Measurements from ENCODE around the gene ANGPT4.
"Not testable (repeated sequence)": the region's sequence is repeated elsewhere in the genome, so short reads cannot be mapped to it uniquely, and the experiment has no call there.

The ANGPT4 gene

DNA sequence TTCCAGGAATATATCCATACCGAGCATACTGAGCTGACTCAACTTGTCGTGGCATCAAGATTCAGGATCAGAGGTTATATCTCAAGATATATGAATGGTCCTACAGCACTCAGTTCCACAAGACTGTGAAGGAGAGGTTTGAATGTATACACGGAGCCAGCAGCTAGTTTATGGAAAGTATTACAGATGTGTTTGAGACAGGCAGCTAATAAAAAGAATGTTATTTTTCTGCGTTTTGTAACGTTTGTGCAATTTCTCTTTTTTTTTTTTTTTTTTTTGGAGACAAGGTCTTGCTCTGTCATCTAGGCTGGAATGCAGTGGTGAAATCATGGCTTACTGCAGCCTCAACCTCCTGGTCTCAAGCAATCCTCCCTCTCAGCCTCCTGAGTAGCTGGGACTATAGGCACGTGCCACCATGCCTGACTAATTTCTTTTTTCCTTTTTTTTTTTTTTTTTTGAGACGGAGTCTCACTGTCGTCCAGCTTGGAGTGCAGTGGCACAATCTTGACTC lies 86.1 kb downstream of the ANGPT4 start:
- no peak for DNase-seq (ENCODE audit: extremely low read depth in 1 of 2, low read depth in 1 of 2)

DNA sequence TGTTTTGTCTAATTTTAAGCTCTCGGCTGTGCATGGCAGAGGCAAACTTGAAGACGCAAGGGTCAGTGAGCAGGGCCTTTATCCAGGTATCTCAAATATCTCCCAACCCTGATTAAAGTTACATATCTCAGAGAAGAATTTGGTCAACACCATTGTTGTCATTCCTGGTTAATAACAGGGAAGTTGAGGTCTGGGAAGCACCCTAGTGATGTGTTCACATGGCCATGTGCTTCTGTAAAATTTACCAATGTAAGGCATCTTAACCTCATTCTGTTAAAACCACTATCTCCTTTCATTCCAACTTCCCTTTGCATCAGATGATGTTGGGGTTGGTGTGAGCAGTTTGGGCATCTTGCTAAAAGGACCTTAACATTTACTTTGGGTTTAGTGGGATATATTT lies 86.6 kb downstream of the ANGPT4 start:
- no peak for DNase-seq (ENCODE audit: extremely low read depth in 1 of 2, low read depth in 1 of 2)

DNA sequence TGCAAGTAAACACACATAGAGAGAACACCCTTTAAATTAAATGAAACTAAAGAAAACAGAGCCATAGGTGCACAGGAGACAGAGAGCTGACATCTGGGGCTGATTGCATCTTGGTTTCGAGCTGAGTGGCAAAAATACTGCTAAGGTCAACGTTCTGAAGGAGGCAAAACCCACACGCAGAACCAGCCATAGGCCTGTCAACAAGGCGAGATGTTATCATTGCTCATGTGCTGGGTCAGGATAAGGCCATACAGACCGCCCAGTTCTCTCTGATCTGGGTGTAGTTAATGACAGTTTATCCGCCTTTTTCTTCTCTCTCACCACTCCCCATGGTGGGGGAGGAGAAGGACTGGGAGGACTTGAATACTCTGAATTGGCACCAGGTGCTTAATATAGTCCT lies 87.1 kb downstream of the ANGPT4 start:
- no peak for DNase-seq (ENCODE audit: extremely low read depth in 1 of 2, low read depth in 1 of 2)

DNA sequence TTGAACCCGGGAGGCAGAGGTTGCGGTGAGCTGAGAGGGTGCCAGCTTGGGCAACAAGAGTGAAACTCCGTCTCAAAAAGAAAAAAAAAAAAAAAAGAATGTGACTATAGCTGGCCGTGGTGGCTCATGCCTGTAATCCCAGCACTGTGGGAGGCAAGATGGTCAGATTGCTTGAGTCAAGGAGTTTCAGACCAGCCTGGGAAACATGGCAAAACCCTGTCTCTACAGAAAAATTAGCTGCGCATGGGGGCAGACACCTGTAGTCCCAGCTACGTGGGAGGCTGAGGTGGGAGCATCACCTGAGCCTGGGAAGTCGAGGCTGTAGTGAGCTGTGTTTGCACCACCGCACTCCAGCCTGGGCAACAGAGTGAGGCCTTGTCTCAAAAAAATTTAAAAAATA lies 88.2 kb downstream of the ANGPT4 start:
- not testable (repeated sequence) for DNase-seq (ENCODE audit: extremely low read depth in 1 of 2, low read depth in 1 of 2)

DNA sequence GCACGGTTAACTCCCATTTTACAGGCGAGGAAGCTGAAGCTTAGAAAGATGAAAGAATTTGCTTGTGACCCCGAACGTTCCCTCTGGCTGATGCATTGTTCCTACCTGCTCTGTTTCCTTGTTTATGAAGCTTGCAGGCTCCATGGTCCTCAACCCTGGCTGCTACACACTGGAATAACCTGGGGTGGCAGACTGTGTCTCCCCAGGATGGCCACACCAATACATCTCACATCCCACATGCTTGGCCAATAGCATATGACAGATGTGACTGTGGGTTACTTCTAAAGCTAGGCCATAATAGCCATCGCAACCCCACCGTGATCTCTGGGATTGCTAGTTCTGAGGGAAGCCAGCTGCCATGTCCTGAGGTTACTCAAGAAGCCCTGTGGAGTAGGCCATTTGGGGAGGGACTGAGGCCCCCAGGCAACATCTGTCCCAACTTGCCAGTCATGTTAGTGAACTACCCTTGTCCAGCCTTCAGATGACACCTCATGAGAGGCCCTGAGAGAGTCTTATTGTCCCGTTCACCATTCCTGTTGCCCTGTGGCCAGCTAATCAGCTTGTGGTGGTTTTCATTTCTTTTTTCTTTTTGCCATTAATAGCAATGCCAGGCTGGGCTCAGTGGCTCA lies 89.3 kb downstream of the ANGPT4 start:
- DNase-seq (ENCODE audit: extremely low read depth in 1 of 2, low read depth in 1 of 2) = no peak

DNA sequence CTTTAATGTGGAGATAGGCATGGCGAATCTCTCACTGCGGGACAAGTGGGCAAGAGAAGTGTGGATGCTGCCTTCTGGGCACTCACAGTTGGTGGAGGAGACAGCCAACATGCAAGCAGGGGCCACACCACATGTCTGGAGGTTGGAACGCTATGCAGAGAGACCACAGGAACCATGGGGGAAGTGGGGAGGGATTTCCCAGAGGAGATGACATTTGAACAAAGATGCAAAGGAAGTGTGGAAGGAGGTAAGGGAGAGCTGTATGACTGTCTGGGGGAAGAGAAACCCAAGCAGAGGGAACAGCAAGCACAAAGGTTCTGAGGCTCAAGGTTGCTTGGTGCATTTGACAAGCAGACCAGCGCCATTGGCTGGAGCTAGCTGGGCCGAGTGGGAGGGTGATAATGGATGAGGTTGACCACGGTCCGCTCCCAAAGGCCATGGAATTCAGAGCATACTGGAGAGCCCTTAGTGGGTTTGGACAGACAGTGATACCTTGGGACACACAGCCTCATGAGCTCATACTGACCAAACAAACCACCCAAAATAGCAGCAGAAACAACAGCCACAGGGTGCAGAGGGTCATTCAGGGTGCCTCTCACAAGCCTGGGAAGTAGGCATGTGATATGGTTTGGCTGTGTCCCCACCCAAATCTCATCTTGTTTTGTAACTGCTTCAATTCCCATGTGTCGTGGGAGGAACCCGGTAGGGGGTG lies 90.3 kb downstream of the ANGPT4 start:
- no peak for DNase-seq (ENCODE audit: extremely low read depth in 1 of 2, low read depth in 1 of 2)

DNA sequence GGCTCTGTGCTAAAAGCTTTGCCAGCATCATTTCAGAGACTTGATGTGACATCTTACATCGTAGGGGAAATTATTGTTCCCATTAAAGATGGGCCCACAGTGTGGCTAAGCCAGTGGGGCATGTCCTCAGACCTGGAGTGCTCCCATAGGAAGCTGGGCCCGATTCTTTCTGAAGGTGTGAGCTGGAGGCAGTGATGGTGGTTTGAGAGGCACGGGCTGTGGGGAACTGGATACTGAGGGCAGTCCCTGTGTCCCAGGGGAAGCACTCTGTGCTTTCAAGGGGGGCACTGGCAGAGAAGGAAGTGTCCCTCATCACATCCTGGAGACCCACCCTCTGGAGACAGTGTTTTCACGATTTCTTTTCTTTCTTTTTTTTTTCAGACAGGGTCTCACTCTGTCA lies 91.2 kb downstream of the ANGPT4 start:
- DNase-seq (ENCODE audit: extremely low read depth in 1 of 2, low read depth in 1 of 2) = no peak

DNA sequence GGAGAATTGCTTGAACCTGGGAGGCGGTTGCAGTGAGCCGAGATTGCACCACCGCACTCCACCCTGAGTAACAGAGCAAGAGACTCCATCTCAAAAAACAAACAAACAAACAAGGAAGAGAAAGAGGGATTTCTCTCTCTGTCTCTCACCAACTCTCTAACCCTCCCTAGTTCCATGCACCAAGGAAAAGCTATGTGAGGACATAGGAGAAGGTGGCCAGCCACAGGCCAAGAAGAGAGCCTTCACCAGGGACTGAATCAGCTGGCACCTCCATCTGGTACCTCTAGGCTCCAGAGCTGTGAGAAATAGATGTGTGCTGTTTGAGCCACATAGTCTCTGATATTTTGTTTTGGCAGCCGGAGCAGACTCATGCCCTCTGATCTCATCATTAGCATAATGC lies 91.6 kb downstream of the ANGPT4 start:
- no peak for DNase-seq (ENCODE audit: extremely low read depth in 1 of 2, low read depth in 1 of 2)

DNA sequence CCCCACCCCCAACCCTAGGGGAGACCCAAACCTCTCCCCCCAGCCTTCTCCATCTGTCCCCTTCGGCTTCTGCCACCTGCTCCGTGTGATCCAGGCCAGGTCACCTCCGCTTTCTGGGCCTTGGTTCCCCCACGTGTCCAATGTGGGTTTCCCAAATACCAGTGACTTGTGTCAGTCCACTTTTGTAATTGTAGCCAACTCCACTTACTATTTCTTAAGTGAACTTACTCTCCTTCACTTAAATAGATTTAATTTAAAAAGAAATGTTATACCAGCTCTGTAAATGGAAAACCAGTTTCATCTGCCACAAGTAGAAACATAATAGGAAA lies 92.6 kb downstream of the ANGPT4 start:
- DNase-seq (ENCODE audit: extremely low read depth in 1 of 2, low read depth in 1 of 2) = no peak

DNA sequence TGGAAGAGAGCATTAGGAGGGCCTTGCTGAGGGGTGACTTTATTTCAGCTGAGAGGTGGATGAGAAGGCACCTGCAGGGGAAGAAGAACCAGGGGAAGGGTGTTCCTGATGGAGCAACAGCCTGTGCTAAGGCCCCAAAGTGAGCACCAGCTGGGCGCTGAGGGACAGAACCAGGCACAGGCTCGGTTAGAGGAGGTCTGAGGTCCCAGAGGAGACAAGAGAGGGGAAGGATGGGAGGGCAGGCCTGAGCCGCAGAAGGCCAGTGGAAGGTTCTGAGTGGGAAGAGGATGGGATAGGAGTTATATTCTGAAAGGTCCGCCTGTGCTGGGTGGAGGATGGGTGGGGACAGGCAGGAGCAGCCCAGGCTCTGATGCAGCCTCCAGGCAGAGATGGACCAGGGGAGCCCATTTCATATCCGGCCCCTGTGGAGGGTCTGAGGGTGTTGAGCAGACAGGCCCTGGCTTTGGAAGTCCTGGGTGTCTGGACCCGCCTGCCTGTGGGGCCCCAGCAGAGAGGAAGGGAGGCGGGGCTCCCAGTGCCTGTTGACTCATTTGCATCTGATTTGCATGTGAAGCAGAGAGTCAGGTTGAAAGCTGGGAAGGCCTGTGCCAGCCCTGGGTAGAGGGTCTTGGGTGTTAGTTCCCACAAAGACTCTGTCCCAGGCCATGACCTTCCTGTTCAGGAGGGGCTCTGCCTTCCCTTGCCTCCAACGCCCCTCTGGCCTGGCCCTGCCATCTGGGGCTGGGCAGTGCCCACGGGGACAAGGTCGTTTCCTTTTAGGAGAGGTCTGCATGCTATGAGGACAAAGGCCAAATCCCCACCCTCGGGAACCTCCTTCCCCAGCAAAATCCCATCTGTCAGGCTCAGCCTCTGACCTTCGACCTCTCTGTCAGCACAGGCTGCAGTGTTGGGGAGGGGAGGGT lies 93.2 kb downstream of the ANGPT4 start:
- DNase-seq (ENCODE audit: extremely low read depth in 1 of 2, low read depth in 1 of 2) = no peak

DNA sequence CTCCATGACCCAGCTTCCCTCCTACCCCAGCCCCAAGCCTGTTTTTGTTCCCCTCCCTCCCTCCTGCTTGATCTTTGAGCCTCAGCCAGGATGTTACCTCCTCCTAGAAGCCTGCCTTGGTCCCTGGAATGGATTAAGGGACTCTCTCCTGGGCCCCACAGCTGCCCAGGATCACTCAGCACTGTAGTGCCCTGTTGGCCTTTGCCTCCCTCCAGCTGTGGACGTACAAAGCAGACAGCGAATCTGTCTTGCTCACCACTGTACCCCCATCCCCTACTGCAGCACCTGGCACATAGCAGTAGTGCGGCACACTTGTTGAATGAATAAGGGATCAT lies 94.4 kb downstream of the ANGPT4 start:
- DNase-seq (ENCODE audit: extremely low read depth in 1 of 2, low read depth in 1 of 2) = no peak

DNA sequence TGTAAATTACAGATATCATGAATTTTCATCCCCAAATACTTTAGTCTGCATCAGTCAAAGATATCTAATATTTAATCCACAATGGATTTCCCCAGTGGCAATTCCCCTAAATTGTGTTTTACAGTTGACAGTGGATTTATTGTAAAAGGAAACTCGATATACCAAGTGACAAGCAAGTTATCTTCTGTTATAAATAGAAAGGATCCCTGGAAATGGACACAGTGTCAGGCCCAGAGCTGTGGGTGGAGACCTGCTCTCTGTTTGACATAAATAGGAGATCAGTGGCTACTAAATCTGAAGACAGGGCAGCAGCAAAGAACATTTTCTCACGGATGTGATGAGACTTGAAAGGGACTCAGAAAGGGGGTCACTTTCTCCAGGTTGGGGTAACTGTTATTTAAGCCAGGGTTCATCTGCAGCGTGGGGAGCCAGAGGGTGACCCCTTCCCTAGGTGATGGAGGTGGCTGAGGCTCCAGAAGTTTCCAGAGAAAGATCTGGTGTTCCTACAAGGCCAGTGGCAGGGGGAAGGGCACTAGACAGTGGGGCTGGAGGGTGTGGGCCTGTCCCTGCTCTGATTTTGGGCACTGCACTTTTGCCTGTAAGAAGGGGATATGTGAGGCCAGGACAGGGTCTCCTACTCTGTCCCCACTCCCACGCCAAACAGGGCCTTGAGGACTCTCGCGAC lies 94.9 kb downstream of the ANGPT4 start:
- DNase-seq (ENCODE audit: extremely low read depth in 1 of 2, low read depth in 1 of 2) = no peak

DNA sequence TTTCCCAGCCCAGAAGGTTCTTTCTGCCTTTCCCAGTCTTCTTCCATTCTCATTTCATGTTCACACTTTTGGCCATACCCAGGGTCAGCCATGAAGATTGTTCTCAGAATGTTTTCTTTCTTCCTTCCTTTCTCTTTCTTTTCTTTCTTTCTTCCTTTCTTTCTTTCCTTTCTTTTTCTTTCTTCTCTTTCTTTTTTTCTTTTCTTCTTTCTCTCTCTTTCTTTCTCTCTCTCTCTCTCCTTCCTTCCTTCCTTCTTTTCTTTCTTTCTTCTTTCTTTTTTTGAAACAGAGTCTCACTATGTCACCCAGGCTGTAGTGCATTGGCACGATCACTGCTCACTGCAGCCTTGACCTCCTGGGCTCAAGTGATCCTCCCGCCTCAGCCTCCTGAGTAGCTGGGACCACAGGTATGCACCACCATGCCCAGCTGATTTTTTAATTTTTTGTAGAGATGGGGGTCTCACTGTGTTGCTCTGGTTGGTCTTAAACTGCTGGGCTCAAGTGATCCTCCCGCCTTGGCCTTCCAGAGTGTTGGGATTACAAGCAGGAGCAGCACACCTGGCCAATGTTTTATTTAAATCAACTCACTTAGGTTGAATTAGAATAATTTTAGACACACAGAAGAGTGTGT lies 95.7 kb downstream of the ANGPT4 start:
- DNase-seq (ENCODE audit: extremely low read depth in 1 of 2, low read depth in 1 of 2) = no peak

Measured in activated CD8-positive, alpha-beta memory T cell treated with anti-CD3 and anti-CD28 coated beads for 1 hour (primary cell).